Measurements from ENCODE around the gene SERPINB12.

GRCh38 chr18:63613420-63613819 is 71.3 kb downstream of the SERPINB12 start:
- no peak for TF ChIP-seq CTCF (IDR thresholded peaks at IDR 0.05)
- no peak for TF ChIP-seq POLR2A (IDR thresholded peaks at IDR 0.05)
